SU-DHL-6 (cell line): Measurements from ENCODE around the gene NRG3.
A peak's percentile ranks its signal among the peaks of the same experiment; 100 is the strongest.

ENCODE experiments used
- H2AFZ ChIP-seq: fragments of 200-600 bp; sonication (generic); 2 replicates; pipeline ENCODE4 v1.6.1; 2014; ENCODE audit warnings: low read depth, mild to moderate bottlenecking, moderate library complexity, mixed read lengths, antibody characterized with exemption, low read length; ENCODE audit not compliant: severe bottlenecking
- H3F3A ChIP-seq: fragments of 200-600 bp; shearing (Covaris generic); 2 replicates; pipeline ENCODE4 v1.6.0; 2016; ENCODE audit warnings: antibody characterized with exemption, mild to moderate bottlenecking; ENCODE audit not compliant: insufficient read depth
- H3K27ac ChIP-seq: fragments of 200-600 bp; sonication (generic); 2 replicates; pipeline ENCODE4 v1.5.1; 2016; ENCODE audit warnings: low read depth, mild to moderate bottlenecking, low read length, moderate library complexity, mixed read lengths
- H3K27me3 ChIP-seq: fragments of 200-600 bp; sonication (generic), shearing (Covaris generic); 2 replicates; pipeline ENCODE4 v1.6.0; 2014; ENCODE audit warnings: mild to moderate bottlenecking, low read length
- H3K36me3 ChIP-seq: fragments of 200-600 bp; sonication (generic); 2 replicates; pipeline ENCODE4 v1.6.1; 2014; ENCODE audit warnings: mild to moderate bottlenecking, low read length, mixed read lengths
- H3K4me2 ChIP-seq: fragments of 300-600, 200-600 bp; shearing (Covaris generic), sonication (generic); 2 replicates; pipeline ENCODE4 v1.6.0; 2014; ENCODE audit warnings: low read length, low read depth, mild to moderate bottlenecking; ENCODE audit not compliant: poor library complexity, severe bottlenecking
- H3K4me3 ChIP-seq: fragments of 200-600 bp; sonication (generic); 2 replicates; pipeline ENCODE4 v1.5.1; 2014; ENCODE audit warnings: antibody characterized with exemption, low read length, mild to moderate bottlenecking, mixed read lengths; ENCODE audit not compliant: insufficient read depth, poor library complexity, severe bottlenecking
- H3K79me2 ChIP-seq: fragments of 200-600 bp; sonication (generic); 2 replicates; pipeline ENCODE4 v1.6.1; 2014; ENCODE audit warnings: mild to moderate bottlenecking, low read length, moderate library complexity; ENCODE audit not compliant: insufficient read depth
- H3K9ac ChIP-seq: fragments of 200-600 bp; sonication (generic); 2 replicates; pipeline ENCODE4 v1.7.0; 2014; ENCODE audit warnings: mild to moderate bottlenecking, low read length
- H3K9me2 ChIP-seq: fragments of 200-600 bp; sonication (generic); replicated peaks from 2 replicates; pipeline ENCODE4 v1.6.1; 2014; ENCODE audit warnings: low read length; ENCODE audit not compliant: insufficient read depth
- H3K9me3 ChIP-seq: fragments of 200-600 bp; sonication (generic); 2 replicates; pipeline ENCODE4 v1.6.1; 2014; ENCODE audit warnings: low read length, mixed read lengths; ENCODE audit not compliant: insufficient read depth
- H4K20me1 ChIP-seq: fragments of 200-600 bp; sonication (generic); 2 replicates; pipeline ENCODE4 v1.6.1; 2014; ENCODE audit warnings: low read depth, mild to moderate bottlenecking, antibody characterized with exemption, low read length, moderate library complexity, mixed read lengths
- EZH2phosphoT487 ChIP-seq: fragments of 200-600 bp; sonication (generic), shearing (Covaris generic); conservative IDR thresholded peaks from 2 replicates; pipeline ENCODE4 v1.6.1; 2018; ENCODE audit warnings: mild to moderate bottlenecking, antibody characterized with exemption, low read length, moderate library complexity, mixed read lengths
- TF ChIP-seq, protein P1 (sequence below): fragments of 200-600 bp; sonication (generic); IDR thresholded peaks from one replicate; pipeline ENCODE4 v1.5.1; 2017; ENCODE audit warnings: antibody characterized with exemption, mild to moderate bottlenecking, low read length, moderate library complexity; ENCODE audit not compliant: insufficient read depth, poor library complexity, severe bottlenecking

Gene NRG3

GRCh38 chr10:82811621-82812020 lies 936.6 kb downstream of the NRG3 start:
- H3K9me2 ChIP-seq, result no peaks in the 10 kb centered on the region
- no peaks in the 10 kb centered on the region for H3F3A ChIP-seq
- no peaks in the 10 kb centered on the region for H3K79me2 ChIP-seq
- no peak overlapping the region for H3K4me2 ChIP-seq
- no peak overlapping the region for H2AFZ ChIP-seq
- no peak overlapping the region for H3K4me3 ChIP-seq
- no peaks in the 10 kb centered on the region for H3K9me3 ChIP-seq
- no peak overlapping the region for H3K27ac ChIP-seq
- no peaks in the 10 kb centered on the region for H3K36me3 ChIP-seq
- H3K27me3 ChIP-seq, result no peaks in the 10 kb centered on the region
- H3K9ac ChIP-seq, result no peak overlapping the region
- no peaks in the 10 kb centered on the region for H4K20me1 ChIP-seq
- TF ChIP-seq, protein P1, sequence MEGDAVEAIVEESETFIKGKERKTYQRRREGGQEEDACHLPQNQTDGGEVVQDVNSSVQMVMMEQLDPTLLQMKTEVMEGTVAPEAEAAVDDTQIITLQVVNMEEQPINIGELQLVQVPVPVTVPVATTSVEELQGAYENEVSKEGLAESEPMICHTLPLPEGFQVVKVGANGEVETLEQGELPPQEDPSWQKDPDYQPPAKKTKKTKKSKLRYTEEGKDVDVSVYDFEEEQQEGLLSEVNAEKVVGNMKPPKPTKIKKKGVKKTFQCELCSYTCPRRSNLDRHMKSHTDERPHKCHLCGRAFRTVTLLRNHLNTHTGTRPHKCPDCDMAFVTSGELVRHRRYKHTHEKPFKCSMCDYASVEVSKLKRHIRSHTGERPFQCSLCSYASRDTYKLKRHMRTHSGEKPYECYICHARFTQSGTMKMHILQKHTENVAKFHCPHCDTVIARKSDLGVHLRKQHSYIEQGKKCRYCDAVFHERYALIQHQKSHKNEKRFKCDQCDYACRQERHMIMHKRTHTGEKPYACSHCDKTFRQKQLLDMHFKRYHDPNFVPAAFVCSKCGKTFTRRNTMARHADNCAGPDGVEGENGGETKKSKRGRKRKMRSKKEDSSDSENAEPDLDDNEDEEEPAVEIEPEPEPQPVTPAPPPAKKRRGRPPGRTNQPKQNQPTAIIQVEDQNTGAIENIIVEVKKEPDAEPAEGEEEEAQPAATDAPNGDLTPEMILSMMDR, result peak; percentile 16
- TF ChIP-seq EZH2phosphoT487, result no peak

GRCh38 chr10:82813856-82814255 lies 938.9 kb downstream of the NRG3 start:
- H3K27ac ChIP-seq, result no peak overlapping the region
- H3F3A ChIP-seq, result no peaks in the 10 kb centered on the region
- no peak overlapping the region for H3K4me3 ChIP-seq
- H3K9me3 ChIP-seq, result no peaks in the 10 kb centered on the region
- no peaks in the 10 kb centered on the region for H3K27me3 ChIP-seq
- H3K9me2 ChIP-seq, result no peaks in the 10 kb centered on the region
- H3K4me2 ChIP-seq, result no peak overlapping the region
- no peak overlapping the region for H3K9ac ChIP-seq
- TF ChIP-seq, protein P1, result no peak
- TF ChIP-seq EZH2phosphoT487, result no peak
- H3K79me2 ChIP-seq, result no peaks in the 10 kb centered on the region
- no peaks in the 10 kb centered on the region for H4K20me1 ChIP-seq
- H3K36me3 ChIP-seq, result no peaks in the 10 kb centered on the region
- H2AFZ ChIP-seq, result no peak overlapping the region

- H3K27ac ChIP-seq, result no peak overlapping the region
- H3K36me3 ChIP-seq, result no peaks in the 10 kb centered on the region
- H3K4me2 ChIP-seq, result no peak overlapping the region
- TF ChIP-seq, protein P1, result no peak
- TF ChIP-seq EZH2phosphoT487, result no peak
- H4K20me1 ChIP-seq, result no peaks in the 10 kb centered on the region
- no peaks in the 10 kb centered on the region for H3K9me3 ChIP-seq
- no peaks in the 10 kb centered on the region for H3K79me2 ChIP-seq
- no peaks in the 10 kb centered on the region for H3F3A ChIP-seq
- H3K9me2 ChIP-seq, result no peaks in the 10 kb centered on the region
- no peak overlapping the region for H2AFZ ChIP-seq
- H3K9ac ChIP-seq, result no peak overlapping the region
- H3K4me3 ChIP-seq, result no peak overlapping the region
- H3K27me3 ChIP-seq, result no peaks in the 10 kb centered on the region
Measured at GRCh38 chr10:82814635-82815034, 939.6 kb downstream of the NRG3 start.

DNA sequence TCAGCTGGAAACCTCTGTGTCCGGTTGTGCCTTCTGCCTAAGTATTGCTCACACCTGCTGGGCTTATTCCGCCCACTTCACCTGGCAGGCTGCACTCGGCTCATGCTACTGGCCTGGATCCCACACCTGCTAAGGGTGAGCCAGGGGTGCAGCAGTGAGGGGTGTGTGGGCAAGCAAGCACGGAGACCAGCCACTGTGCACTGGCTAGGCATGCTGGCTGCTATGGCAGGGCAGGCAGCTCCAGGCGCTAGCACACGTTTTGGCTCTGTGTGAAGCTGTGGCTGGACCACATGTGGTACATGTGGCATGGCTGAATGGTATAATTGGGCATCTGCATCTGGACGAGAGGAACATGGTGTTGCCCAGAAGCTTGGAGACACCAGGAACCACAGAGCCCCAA lies 940.7 kb downstream of the NRG3 start:
- no peaks in the 10 kb centered on the region for H4K20me1 ChIP-seq
- no peak for TF ChIP-seq EZH2phosphoT487
- TF ChIP-seq, protein P1, result no peak
- no peaks in the 10 kb centered on the region for H3K9me3 ChIP-seq

More for the DNA sequence above, 940.7 kb downstream of the NRG3 start:
- no peak overlapping the region for H2AFZ ChIP-seq
- no peaks in the 10 kb centered on the region for H3K27me3 ChIP-seq
- no peaks in the 10 kb centered on the region for H3F3A ChIP-seq
- H3K27ac ChIP-seq, result no peak overlapping the region
- H3K4me2 ChIP-seq, result no peak overlapping the region
- H3K9ac ChIP-seq, result no peak overlapping the region
- no peaks in the 10 kb centered on the region for H3K9me2 ChIP-seq
- H3K79me2 ChIP-seq, result no peaks in the 10 kb centered on the region
- H3K4me3 ChIP-seq, result no peak overlapping the region
- no peaks in the 10 kb centered on the region for H3K36me3 ChIP-seq
